ENCODE results near the gene ZGPAT. TPM values are rescaled to one million over a fixed set of nuclear protein-coding genes. Genes with fewer than 3 reads are reported as not detected.

Gene ZGPAT
- total and polyA plus RNA-seq, 9 donors, result 1.7 to 26.4 (median 18.9) TPM

DNA sequence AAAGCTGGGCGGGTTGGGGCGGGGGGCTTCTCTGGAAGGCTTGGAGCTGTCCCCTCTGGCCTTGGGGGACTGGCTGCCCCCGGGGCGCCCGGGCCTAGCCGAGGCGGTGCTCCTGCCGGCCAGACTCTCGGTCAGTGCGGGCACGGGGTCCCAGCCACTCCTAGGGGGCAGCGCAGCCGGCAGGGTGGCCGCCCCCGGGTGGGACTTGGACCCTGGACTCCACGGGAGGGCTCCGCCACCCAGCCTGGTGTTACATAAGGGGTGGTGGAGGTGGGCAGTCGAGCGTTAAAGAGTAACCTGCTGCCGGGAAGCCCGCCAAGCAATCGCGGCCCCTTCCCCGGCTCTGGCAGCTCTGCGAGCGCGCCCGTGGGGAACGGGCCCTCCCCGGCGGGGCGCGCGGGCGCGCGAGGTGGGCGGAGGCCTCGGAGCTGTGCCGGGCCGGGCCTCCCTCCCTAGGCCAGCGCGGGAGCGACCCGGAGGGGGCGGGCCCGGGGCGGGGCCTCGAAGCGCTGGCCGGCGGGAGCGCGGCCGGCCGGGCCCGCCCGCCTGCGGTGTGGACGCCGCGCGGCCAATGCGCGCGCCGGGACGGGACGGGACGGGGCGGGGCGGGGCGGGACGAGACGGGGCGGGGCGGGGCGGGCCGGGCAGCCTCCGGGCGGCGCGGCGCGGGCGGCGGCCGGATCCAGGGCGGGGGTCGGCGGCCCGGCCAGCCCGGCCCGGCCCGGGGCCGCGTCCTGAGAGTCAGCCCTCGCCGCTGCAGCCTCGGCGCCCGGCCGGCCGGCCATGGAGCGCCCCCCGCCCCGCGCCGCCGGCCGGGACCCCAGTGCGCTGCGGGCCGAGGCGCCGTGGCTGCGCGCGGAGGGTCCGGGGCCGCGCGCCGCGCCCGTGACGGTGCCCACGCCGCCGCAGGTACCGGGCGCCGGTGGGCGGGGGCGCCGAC lies 31.6 kb downstream of the ZGPAT start, which contains the start of gene SLC2A4RG:
SLC2A4RG (plus strand) TSS at position 647 of the 940 bp plus-strand sequence; CDS start at position 784, 137 bp downstream.
- 0 to 1% (median 0%) methylated on average over 33 to 136 of the region's 136 CpGs for WGBS, 3 donors
- intact Hi-C loops (cut with DNase I), result loop anchor here in 1 of 4 donors (2.0 kb wide), 1 partner anchor 31 kb away; the partner anchor contains the start of gene ZGPAT
- no peaks in the 10 kb centered on the region for H3K36me3 ChIP-seq
- H3K9me3 ChIP-seq, result no peaks in the 10 kb centered on the region
- peak; percentile 83 to 90 (median 88) for DNase-seq
- peak within 1 kb of the TSS; percentile 73 to 95 for H3K27ac ChIP-seq
- peaks cover 11% of the 10 kb centered on the region for H3K4me1 ChIP-seq (ENCODE audit: insufficient read depth)
- H3K4me3 ChIP-seq, result peak within 1 kb of the TSS; percentile 75
- H3K27me3 ChIP-seq, result no peaks in the 10 kb centered on the region
- TF ChIP-seq EP300 (IDR thresholded peaks at IDR 0.05) (no peak), POLR2A (IDR thresholded peaks at IDR 0.05) (no peak), CTCF (IDR thresholded peaks at IDR 0.05) (no peak)

DNA sequence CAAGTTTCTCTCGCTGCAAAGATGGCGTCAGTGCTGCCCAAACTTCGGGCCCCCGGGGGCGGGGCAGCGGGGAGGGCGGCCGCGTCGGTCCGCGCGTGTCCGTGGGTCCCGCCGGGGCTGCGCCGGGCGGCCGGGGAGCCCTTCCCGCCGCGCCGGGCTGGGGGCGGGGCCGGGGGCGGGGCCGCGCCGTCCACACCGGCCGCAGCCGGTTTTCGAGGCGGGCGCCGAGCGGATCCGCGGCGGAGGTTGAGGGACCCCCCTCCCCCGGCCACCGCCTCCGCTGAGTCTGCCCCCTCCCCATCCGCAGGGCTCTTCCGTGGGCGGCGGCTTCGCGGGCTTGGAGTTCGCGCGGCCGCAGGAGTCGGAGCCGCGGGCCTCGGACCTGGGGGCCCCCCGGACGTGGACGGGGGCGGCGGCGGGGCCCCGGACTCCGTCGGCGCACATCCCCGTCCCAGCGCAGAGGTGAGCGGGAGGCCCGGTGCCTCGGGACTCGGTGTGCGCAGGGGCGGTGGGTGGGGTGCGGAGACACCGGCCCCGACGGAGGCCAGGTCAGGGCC lies 32.3 kb downstream of the ZGPAT start:
- H3K36me3 ChIP-seq, result no peaks in the 10 kb centered on the region
- H3K4me3 ChIP-seq, result peak overlapping the region; percentile 75
- intact Hi-C loops (cut with DNase I), result no loop called here
- H3K4me1 ChIP-seq (ENCODE audit: insufficient read depth), result peaks cover 11% of the 10 kb centered on the region
- no peaks in the 10 kb centered on the region for H3K27me3 ChIP-seq
- no peaks in the 10 kb centered on the region for H3K9me3 ChIP-seq
- peak; percentile 63 to 80 (median 71) for DNase-seq
- no peak for TF ChIP-seq CTCF (IDR thresholded peaks at IDR 0.05)
- TF ChIP-seq EP300 (IDR thresholded peaks at IDR 0.05), result no peak
- no peak for TF ChIP-seq POLR2A (IDR thresholded peaks at IDR 0.05)
- peak overlapping the region; percentile 35 to 90 for H3K27ac ChIP-seq
- 0 to 1% (median 1%) methylated on average over 7 to 80 of the region's 80 CpGs for WGBS, 3 donors

DNA sequence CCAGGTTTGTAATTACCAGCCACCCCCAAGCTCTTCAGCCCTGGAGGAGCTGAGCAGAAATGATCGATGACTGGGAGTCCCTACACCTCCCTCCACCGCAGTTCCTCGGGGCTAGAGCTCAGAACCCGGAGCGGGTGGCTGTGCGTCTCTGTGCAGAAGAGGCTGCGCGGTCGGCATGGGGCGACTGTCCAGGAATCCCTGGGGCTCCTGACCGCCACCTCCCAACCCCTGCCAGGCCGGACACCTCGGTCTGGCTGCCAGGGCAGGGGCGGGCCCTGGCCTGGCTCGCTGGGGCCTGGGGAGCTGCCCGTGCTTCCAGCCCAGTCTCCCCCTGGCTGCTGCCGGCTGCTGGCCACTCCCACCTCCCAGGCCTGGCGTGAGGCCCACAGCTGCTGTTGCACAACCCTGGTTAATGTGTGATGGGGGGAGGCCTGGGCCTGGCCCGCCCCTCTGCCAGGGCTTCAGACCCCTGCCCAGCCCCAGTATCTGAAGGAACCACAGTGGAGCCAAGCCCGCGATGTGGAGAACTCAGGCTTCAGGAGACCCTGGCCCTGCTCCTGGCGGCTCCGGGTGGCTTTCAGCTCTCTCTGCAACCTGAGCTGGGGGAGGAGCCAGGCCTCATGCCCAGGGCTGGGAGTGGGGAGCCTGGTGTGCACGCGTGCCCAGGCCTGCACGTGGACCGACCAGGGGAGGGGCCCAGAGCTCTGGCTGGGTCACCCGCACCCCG lies 33.0 kb downstream of the ZGPAT start:
- H3K4me3 ChIP-seq, result peak overlapping the region; percentile 75
- peaks cover 11% of the 10 kb centered on the region for H3K4me1 ChIP-seq (ENCODE audit: insufficient read depth)
- H3K27me3 ChIP-seq, result no peaks in the 10 kb centered on the region
- H3K9me3 ChIP-seq, result no peaks in the 10 kb centered on the region
- H3K27ac ChIP-seq, result peak overlapping the region; percentile 42 to 90
- DNase-seq, result peak; percentile 98 to 99 (median 98)
- peak; percentile 11 for TF ChIP-seq POLR2A (IDR thresholded peaks at IDR 0.05)
- no peak for TF ChIP-seq CTCF (IDR thresholded peaks at IDR 0.05)
- 1 to 3% (median 1%) methylated on average over 15 to 29 of the region's 29 CpGs for WGBS, 3 donors
- intact Hi-C loops (cut with DNase I), result no loop called here
- no peaks in the 10 kb centered on the region for H3K36me3 ChIP-seq

DNA sequence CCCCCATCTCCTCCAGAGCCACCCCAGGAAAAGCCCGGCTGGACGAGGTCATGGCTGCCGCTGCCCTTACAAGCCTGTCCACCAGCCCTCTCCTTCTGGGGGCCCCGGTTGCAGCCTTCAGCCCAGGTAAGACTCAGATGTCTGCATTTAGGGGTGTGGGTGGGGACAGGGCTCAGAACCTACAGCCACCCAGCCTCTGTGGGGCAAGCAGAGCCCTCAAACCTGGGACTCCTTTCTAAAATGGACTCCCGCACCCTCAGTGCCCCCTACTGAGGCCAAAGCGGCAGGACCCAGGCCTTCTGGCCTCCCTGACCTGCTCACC lies 33.5 kb downstream of the ZGPAT start:
- Histone ChIP-seq H3K27me3 (no peaks in the 10 kb centered on the region), H3K9me3 (no peaks in the 10 kb centered on the region), H3K4me1 (ENCODE audit: insufficient read depth) (peaks cover 11% of the 10 kb centered on the region), H3K27ac (peak overlapping the region; percentile 72 to 90), H3K36me3 (no peaks in the 10 kb centered on the region), H3K4me3 (peak overlapping the region; percentile 75)
- DNase-seq, result peak in 1 of 5 donors; percentile 62
- WGBS, 3 donors, result 8 to 20% (median 17%) methylated on average over 2 to 6 of the region's 6 CpGs
- TF ChIP-seq POLR2A (IDR thresholded peaks at IDR 0.05) (no peak), EP300 (IDR thresholded peaks at IDR 0.05) (no peak), CTCF (IDR thresholded peaks at IDR 0.05) (no peak)
- intact Hi-C loops (cut with DNase I), result no loop called here

Data from ovary (tissue), 9 donors.